Endothelial cell of umbilical vein (primary cell): ENCODE data around the gene MDH1.

Experiments used
- CTCF ChIP-seq, 2 donors: IDR thresholded peaks; 1 replicate in 1 of 2; 2 replicates in 1 of 2; pipeline ENCODE4 v1.5.1; 2011; ENCODE audit warnings: low read length in 2 of 2, mild to moderate bottlenecking in 2 of 2, moderate library complexity in 2 of 2, control low read depth in 1 of 2, inconsistent platforms in 1 of 2, low read depth in 1 of 2; ENCODE audit not compliant: insufficient read depth in 1 of 2; ENCODE audit errors: extremely low read depth in 1 of 2
- EZH2 ChIP-seq: IDR thresholded peaks from 2 replicates; pipeline ENCODE4 v1.6.1; 2012; ENCODE audit warnings: borderline replicate concordance, low read depth, mild to moderate bottlenecking, moderate library complexity, low read length, inconsistent platforms; ENCODE audit not compliant: severe bottlenecking
- POLR2AphosphoS5 ChIP-seq: IDR thresholded peaks from 2 replicates; pipeline ENCODE4 v1.6.1; 2012; ENCODE audit warnings: low read depth, mild to moderate bottlenecking, control low read depth, low read length, moderate library complexity; ENCODE audit not compliant: insufficient read depth

- TF ChIP-seq CTCF (IDR thresholded peaks at IDR 0.05; ENCODE audit: extremely low read depth in 1 of 2, insufficient read depth in 1 of 2, low read depth in 1 of 2, low read length in 2 of 2) (no peak), POLR2AphosphoS5 (no peak), EZH2 (no peak)
Observed at GRCh38 chr2:63652652-63652985, 63.9 kb downstream of the MDH1 start.
